ENCODE results near the gene GRWD1.

The GRWD1 gene

GRCh38 chr19:48433337-48433736, 12.4 kb upstream of the GRWD1 start:
- no peak for TF ChIP-seq CEBPB (IDR thresholded peaks at IDR 0.05)
- no peak for TF ChIP-seq RAD21 (IDR thresholded peaks at IDR 0.05; ENCODE audit: low read depth)
- TF ChIP-seq FOXM1 (IDR thresholded peaks at IDR 0.05; ENCODE audit: borderline replicate concordance, low read depth) = no peak
- TF ChIP-seq TEAD4 (IDR thresholded peaks at IDR 0.05) = no peak
- no peak for TF ChIP-seq NFIC (IDR thresholded peaks at IDR 0.05)
- no peak for TF ChIP-seq TAF1 (IDR thresholded peaks at IDR 0.05; ENCODE audit: low read depth)
- no peak for TF ChIP-seq USF1 (IDR thresholded peaks at IDR 0.05)
- TF ChIP-seq YY1 (IDR thresholded peaks at IDR 0.05; ENCODE audit: low read depth) = no peak
- TF ChIP-seq EGR1 (IDR thresholded peaks at IDR 0.05) = no peak
- TF ChIP-seq TCF12 (IDR thresholded peaks at IDR 0.05; ENCODE audit: low read depth) = no peak

GRCh38 chr19:48436586-48436985, 9.2 kb upstream of the GRWD1 start:
- TF ChIP-seq REST (IDR thresholded peaks at IDR 0.05; ENCODE audit: low read depth) (no peak), CREB1 (IDR thresholded peaks at IDR 0.05; ENCODE audit: low read depth) (no peak), EP300 (IDR thresholded peaks at IDR 0.05; ENCODE audit: borderline replicate concordance) (no peak), RAD21 (IDR thresholded peaks at IDR 0.05; ENCODE audit: low read depth) (no peak), TEAD4 (IDR thresholded peaks at IDR 0.05) (no peak), ZBTB7A (IDR thresholded peaks at IDR 0.05; ENCODE audit: low read depth) (no peak), TCF12 (IDR thresholded peaks at IDR 0.05; ENCODE audit: low read depth) (no peak), TAF1 (IDR thresholded peaks at IDR 0.05; ENCODE audit: low read depth) (no peak), USF1 (IDR thresholded peaks at IDR 0.05) (no peak), CEBPB (IDR thresholded peaks at IDR 0.05) (no peak), EGR1 (IDR thresholded peaks at IDR 0.05) (no peak), YY1 (IDR thresholded peaks at IDR 0.05; ENCODE audit: low read depth) (no peak), NFIC (IDR thresholded peaks at IDR 0.05) (no peak), FOXM1 (IDR thresholded peaks at IDR 0.05; ENCODE audit: borderline replicate concordance, low read depth) (no peak), MAX (IDR thresholded peaks at IDR 0.05) (no peak)

- TF ChIP-seq MAX (IDR thresholded peaks at IDR 0.05) = no peak
- no peak for TF ChIP-seq REST (IDR thresholded peaks at IDR 0.05; ENCODE audit: low read depth)
- TF ChIP-seq RAD21 (IDR thresholded peaks at IDR 0.05; ENCODE audit: low read depth) = no peak
- TF ChIP-seq TEAD4 (IDR thresholded peaks at IDR 0.05) = no peak
- TF ChIP-seq USF1 (IDR thresholded peaks at IDR 0.05) = no peak
- TF ChIP-seq TCF12 (IDR thresholded peaks at IDR 0.05; ENCODE audit: low read depth) = no peak
- TF ChIP-seq CREB1 (IDR thresholded peaks at IDR 0.05; ENCODE audit: low read depth) = no peak
- no peak for TF ChIP-seq CEBPB (IDR thresholded peaks at IDR 0.05)
- no peak for TF ChIP-seq EP300 (IDR thresholded peaks at IDR 0.05; ENCODE audit: borderline replicate concordance)
- TF ChIP-seq TAF1 (IDR thresholded peaks at IDR 0.05; ENCODE audit: low read depth) = no peak
- no peak for TF ChIP-seq EGR1 (IDR thresholded peaks at IDR 0.05)
- TF ChIP-seq ZBTB7A (IDR thresholded peaks at IDR 0.05; ENCODE audit: low read depth) = no peak
- no peak for TF ChIP-seq NFIC (IDR thresholded peaks at IDR 0.05)
- no peak for TF ChIP-seq FOXM1 (IDR thresholded peaks at IDR 0.05; ENCODE audit: borderline replicate concordance, low read depth)
- no peak for TF ChIP-seq YY1 (IDR thresholded peaks at IDR 0.05; ENCODE audit: low read depth)
Measured at GRCh38 chr19:48441360-48442050, 4.3 kb upstream of the GRWD1 start.

- TF ChIP-seq NFIC (IDR thresholded peaks at IDR 0.05) = no peak
- no peak for TF ChIP-seq TEAD4 (IDR thresholded peaks at IDR 0.05)
- no peak for TF ChIP-seq CEBPB (IDR thresholded peaks at IDR 0.05)
- TF ChIP-seq TCF12 (IDR thresholded peaks at IDR 0.05; ENCODE audit: low read depth) = no peak
- no peak for TF ChIP-seq FOXM1 (IDR thresholded peaks at IDR 0.05; ENCODE audit: borderline replicate concordance, low read depth)
- TF ChIP-seq USF1 (IDR thresholded peaks at IDR 0.05) = no peak
- no peak for TF ChIP-seq EGR1 (IDR thresholded peaks at IDR 0.05)
- TF ChIP-seq YY1 (IDR thresholded peaks at IDR 0.05; ENCODE audit: low read depth) = no peak
Measured at GRCh38 chr19:48442116-48443035, 3.4 kb upstream of the GRWD1 start.

Measured in Ishikawa (cell line).